ENCODE measurements around the gene SGCD.

GRCh38 chr5:156427315-156427714, 100.4 kb downstream of the SGCD start:
- no peak for TF ChIP-seq POLR2A (IDR thresholded peaks at IDR 0.05)
- TF ChIP-seq CTCF (IDR thresholded peaks at IDR 0.05): no peak
